Measurements from ENCODE around the gene NTNG1.

GRCh38 chr1:107225706-107226105 lies 84.9 kb downstream of the NTNG1 start:
- TF ChIP-seq CTCF (IDR thresholded peaks at IDR 0.05) (no peak), POLR2A (IDR thresholded peaks at IDR 0.05) (no peak)
